Measurements from ENCODE around the gene GAMT.

The GAMT gene

DNA sequence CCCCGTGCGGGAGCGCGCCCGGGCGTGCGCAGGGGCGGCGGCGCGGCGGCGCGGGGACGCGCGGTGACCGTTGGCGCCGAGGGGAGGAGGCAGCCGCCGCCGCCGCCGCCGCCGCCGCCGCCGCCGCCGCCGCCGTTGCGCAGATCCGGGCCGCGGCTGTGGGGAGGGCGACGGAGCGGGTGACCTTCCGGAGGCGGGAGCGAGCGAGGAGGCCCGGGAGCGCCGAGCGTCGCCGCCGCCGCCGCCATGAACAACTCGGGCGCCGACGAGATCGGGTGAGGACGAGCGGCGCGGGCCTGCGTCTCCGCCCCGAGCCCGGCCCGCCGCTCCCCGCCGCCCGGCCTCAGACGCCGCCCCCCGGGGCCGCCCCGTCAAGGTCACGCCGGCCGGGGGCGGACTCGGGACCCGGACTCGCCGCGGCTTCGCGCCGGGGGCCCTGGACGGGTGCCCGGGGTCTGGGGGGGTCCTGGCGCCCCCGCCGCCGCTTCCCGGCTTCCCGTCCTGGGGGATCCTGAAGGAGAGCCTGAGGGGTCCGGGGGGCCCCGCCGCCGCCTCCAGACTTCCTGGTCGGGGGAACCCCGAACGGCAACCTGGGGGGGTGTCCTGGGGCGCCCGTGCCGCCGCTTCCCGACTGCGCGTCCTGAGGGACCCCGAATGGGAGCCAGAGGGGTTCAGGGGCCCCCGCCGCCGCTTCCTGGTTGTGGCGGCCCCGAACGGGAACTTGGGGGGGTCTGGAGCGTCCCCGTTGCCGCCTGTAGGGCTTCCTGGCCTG, 6.4 kb upstream of the GAMT start, which contains the start of gene DAZAP1:
Gene DAZAP1 (plus strand): TSS at position 59 of the 772 bp plus-strand sequence. CDS start 188 bp downstream, at position 247.
- TF ChIP-seq CTCF (IDR thresholded peaks at IDR 0.05; ENCODE audit: control insufficient read depth, extremely low read depth, insufficient read depth): no peak
- H3K4me3 ChIP-seq (ENCODE audit: low read depth, low read length): peak within 1 kb of the TSS; percentile 93
- DNase-seq (ENCODE audit: low read depth): no peak

GRCh38 chr19:1406774-1407527, 5.6 kb upstream of the GAMT start:
- H3K4me3 ChIP-seq (ENCODE audit: low read depth, low read length): peak overlapping the region; percentile 60
- DNase-seq (ENCODE audit: low read depth): peak; percentile 88
- TF ChIP-seq CTCF (IDR thresholded peaks at IDR 0.05; ENCODE audit: control insufficient read depth, extremely low read depth, insufficient read depth): peak; percentile 46

DNA sequence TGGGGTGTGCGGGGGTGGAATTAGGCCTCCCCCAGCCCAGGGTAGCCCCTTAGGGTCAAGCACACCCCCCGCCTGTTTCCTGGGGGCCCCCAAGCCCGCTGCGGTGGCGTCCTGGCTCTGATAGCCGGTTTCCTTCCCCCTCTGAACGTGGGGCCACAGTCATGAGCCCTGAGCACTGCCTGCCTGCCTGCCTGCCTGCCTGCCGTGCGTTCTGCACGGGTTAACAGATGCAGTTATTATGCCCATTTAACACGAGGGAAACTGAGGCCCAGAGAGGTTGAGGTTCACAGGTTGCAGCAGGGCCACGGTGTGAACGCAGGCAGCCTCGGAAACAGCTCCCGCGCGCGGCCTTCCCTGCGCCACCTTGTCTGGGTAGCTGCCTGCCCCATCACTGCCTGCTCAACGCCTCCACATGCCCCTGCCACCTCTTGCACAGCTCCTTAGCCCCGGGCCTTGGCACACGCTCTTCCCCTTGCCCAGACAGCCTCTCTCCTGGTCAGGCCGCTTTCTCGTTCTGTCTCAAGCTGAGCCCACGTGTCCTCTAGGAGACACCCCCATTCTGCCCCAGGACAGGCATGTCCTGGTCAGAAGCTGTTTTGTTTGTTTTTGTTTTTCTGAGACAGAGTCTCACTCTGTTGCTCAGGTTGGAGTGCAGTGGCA, 1.2 kb upstream of the GAMT start:
- H3K4me3 ChIP-seq (ENCODE audit: low read depth, low read length): no peak overlapping the region
- TF ChIP-seq CTCF (IDR thresholded peaks at IDR 0.05; ENCODE audit: control insufficient read depth, extremely low read depth, insufficient read depth): no peak

GRCh38 chr19:1401889-1402217, 511 bp upstream of the GAMT start:
- peak overlapping the region; percentile 92 for H3K4me3 ChIP-seq (ENCODE audit: low read depth, low read length)
- no peak for DNase-seq (ENCODE audit: low read depth)
- no peak for TF ChIP-seq CTCF (IDR thresholded peaks at IDR 0.05; ENCODE audit: control insufficient read depth, extremely low read depth, insufficient read depth)

More for the DNA sequence above, 1.2 kb upstream of the GAMT start:
- DNase-seq (ENCODE audit: low read depth): no peak

DNA sequence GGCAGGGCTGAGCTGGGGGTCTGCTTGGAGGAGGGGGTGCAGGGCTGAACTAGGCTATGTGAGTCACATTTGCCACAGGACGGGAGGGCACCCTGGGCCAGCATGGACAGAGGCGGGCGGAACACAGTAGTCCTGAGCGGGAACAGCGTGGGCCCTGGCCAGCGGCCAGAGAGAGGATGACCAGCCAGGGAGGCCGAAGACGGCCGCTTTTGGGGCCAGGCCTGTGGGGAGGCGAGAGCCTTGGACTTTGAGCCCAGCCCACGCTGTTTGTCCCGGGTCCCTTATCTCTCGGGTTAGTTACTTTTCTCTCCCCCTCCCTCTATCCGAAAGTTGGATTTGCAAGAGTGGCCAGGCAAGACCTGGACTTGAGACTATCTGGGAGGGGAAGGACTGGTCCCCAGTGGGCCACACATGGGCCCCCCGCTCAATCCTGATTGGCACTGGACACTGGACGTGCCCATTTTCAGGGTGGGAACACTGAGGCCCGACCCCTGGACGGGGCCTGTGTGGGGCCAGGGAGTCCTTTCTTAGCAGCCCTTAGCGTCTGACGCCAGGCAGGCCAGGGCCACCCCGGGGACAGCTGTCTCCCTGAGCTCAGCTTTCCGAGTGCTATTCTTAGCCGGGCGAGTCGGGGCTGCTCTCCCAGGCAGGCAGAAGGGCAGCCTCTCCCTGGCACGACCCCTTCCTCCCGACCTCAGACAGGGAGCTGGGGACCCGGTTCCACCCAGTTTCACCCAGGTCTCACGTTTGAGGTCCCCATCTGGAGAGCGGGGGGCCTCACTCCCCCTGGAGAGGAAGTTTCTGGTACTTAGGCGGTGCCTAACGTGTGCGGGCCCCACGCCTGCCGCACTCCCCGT, 833 bp downstream of the GAMT start:
- peak overlapping the region; percentile 92 for H3K4me3 ChIP-seq (ENCODE audit: low read depth, low read length)
- no peak for TF ChIP-seq CTCF (IDR thresholded peaks at IDR 0.05; ENCODE audit: control insufficient read depth, extremely low read depth, insufficient read depth)
- DNase-seq (ENCODE audit: low read depth): no peak

DNA sequence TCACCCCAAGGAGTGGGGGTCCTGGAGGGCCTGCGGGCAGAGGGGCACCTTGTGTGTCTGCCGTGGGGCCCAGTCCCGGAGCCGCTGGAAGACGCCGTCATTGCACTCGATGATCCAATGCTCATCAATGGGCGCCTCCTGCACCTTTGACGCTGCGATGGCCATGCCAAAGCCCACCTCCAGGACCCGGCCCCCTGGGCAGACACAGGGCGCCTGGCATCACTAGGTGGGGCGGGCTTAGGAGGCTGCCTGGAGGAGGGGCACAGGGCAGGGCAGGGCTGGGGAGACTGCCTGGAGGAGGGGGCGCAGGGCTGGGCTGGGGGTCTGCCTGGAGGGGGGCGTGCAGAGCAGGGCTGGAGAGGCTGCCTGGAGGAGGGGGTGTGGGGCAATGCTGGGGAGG, 1.6 kb downstream of the GAMT start:
- DNase-seq (ENCODE audit: low read depth): no peak
- TF ChIP-seq CTCF (IDR thresholded peaks at IDR 0.05; ENCODE audit: control insufficient read depth, extremely low read depth, insufficient read depth): no peak
- peak overlapping the region; percentile 92 for H3K4me3 ChIP-seq (ENCODE audit: low read depth, low read length)

Measured in LNCaP clone FGC (cell line).